ENCODE measurements around the gene PSMD3.

GRCh38 chr17:39972271-39972670, 8.3 kb upstream of the PSMD3 start:
- TF ChIP-seq EZH2 (IDR thresholded peaks at IDR 0.05; ENCODE audit: low read length), result no peak
- TF ChIP-seq CTCF (optimal IDR thresholded peaks at IDR 0.05 in 1 of 3, IDR thresholded peaks at IDR 0.05 in 1 of 3, conservative IDR thresholded peaks at IDR 0.05 in 1 of 3; ENCODE audit: extremely low read depth in 1 of 3, insufficient read depth in 2 of 3, low read length in 3 of 3), result no peak
